GM19193 (cell line): ENCODE results near the gene ID4.

ENCODE experiments used
- POLR2A ChIP-seq: IDR thresholded peaks from 4 replicates; pipeline ENCODE4 v1.6.1; 2011; ENCODE audit not compliant: insufficient read depth, insufficient read length; ENCODE audit errors: extremely low read depth

ID4 gene

DNA sequence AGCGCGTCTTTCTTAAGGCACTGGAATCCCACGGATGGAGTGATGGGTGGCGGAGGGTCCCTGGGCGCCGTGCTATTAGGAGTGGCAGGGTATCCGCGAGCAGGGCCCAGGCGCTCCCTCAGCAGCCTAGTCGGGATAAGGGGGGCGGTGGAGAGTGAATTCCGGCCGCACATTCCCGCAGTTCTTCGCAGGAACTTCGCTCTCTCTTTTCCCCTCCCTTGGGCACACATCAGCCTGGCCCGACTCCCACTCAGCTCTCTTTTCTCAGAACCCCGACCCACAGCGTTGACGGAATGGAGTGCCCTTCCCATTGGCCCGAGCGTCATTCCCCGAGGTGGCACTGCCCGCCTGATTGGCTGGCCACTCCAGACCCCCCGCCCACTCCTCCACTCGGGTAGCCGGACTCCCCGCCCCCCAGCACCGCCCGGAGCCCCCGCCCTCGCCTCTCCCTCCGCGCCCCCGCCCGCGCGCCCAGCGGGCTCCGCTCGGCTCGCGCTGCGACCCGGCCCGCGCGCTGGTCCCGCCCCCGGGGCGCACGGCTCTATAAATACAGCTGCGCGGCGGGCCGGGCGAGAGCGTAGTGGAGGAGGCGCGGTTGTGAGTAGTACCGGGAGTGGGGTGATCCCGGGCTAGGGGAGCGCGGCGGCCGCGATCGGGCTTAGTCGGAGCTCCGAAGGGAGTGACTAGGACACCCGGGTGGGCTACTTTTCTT is at the start of gene ID4:
Gene ID4, plus strand, starts transcription at position 572 of the 712 bp plus-strand sequence. CDS start 385 bp downstream, outside the sequence.
- TF ChIP-seq POLR2A: no peak

DNA sequence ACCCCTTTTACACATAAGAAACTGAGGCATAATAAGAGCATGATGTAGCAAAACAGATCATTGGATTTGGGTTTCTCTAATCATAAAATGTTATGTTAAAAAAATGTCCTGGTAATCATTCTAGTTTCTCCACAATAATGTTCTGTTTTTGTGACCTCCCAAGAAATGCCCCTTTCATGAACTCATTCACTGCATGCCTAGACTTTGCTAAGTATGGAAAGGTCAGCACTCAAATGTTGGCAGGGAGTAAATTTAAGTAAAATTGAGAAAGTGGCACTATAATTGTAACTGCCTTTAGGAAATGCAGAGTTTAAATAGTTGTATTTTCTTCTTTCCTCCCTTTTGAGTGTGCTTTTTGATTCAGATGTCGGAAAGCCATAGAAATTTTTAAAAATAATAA is 48.5 kb upstream of the ID4 start:
- no peak for TF ChIP-seq POLR2A

GRCh38 chr6:19789100-19789803 is 47.9 kb upstream of the ID4 start:
- TF ChIP-seq POLR2A: no peak

DNA sequence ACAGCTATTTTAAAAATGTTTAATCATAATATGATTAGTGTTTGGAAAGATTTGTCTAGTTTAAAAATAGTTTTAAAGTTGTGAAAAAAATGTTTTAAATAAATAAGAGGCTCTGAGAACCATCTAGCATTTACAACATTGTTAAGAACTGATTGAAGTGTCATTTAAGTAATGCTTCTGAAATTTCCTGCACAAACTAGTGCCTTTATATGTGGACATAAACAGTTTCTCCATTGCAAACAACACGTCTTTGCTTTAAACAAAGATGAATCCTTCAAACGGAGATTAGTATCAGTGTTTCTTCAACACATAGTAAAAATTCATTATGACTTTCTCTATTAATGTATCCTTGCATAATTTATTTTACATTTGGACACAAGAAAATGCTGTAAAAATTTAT is 45.9 kb upstream of the ID4 start:
- no peak for TF ChIP-seq POLR2A

DNA sequence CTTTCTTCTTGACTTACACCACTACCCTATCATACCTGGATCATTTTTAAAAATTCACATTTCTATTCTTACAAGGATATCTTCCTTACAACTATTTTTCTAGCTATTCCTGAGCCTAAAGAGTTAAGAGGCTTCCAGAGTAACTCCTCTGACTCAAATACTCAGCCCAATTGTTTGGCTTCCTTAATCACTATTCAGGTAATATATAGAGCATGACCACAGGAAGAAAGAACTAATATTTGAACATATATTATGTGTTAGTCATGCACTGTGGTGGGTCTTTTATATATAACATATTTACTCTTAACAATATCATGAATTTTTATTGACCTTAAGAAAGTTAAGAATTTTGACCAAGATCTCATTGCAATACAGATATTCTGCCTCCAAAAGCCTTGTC is 42.0 kb upstream of the ID4 start:
- TF ChIP-seq POLR2A: no peak

GRCh38 chr6:19796452-19796851 is 40.7 kb upstream of the ID4 start:
- TF ChIP-seq POLR2A: no peak

DNA sequence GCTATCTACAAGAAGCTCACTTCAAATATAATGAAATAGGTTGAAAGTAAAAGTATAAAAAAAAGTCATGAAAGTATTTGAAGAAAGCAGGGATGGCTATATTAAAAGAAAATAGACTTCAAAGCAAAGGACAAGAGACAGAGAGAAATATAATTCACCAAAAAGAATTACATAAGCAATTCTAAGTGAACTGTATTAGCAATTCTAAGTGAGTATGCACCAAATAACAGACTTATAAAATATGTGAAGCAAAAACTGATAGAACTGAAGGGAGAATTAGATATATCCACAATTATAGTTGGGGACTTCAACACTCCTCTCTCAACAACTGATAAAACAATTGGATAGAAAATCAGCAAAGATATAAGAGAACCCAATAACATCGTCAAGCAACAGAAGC is 38.8 kb upstream of the ID4 start:
- no peak for TF ChIP-seq POLR2A

- TF ChIP-seq POLR2A: no peak
Observed at GRCh38 chr6:19802656-19803055, 34.5 kb upstream of the ID4 start.

DNA sequence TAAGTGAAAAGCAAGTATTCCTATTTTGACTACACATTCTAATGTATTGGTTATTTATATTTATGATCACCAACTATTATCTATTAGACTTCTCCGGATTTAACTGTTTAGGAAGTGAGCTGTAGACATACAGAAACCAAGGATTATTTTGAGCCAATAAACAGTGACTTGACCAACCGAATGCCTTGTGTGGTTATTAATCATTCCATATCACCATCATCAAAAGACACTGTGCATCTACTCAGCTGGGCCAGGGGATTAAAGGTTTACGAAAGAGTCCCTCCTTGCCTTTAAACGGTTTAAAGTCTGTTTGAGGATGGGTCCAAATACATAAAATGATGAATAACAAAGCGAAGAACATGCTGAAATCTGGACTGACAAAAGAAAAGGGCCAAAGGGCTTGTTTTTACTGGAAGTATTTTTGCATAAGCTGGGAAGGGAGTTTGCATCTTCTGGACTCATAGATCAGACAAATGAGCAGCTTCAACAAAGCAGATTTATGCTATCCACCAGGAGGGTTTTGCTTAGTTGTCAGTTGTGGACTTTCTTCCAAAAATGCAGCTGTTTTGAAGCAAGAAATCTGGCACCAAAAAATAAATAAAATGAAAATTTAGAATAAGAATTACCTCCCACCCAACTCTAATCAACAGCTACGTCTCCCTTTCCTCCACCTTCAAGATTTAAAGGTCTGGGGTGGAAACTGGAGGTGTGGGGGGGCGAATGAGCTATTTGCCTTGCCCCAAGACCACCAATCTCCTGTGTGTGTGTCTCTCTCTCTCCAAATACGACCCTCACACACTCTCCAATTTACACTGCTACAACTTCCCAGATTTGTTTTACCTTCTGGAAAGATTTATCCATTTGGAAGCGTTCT is 33.6 kb upstream of the ID4 start:
- no peak for TF ChIP-seq POLR2A

GRCh38 chr6:19804205-19805128 is 32.7 kb upstream of the ID4 start:
- no peak for TF ChIP-seq POLR2A

GRCh38 chr6:19805129-19805481 is 32.1 kb upstream of the ID4 start:
- TF ChIP-seq POLR2A: no peak

DNA sequence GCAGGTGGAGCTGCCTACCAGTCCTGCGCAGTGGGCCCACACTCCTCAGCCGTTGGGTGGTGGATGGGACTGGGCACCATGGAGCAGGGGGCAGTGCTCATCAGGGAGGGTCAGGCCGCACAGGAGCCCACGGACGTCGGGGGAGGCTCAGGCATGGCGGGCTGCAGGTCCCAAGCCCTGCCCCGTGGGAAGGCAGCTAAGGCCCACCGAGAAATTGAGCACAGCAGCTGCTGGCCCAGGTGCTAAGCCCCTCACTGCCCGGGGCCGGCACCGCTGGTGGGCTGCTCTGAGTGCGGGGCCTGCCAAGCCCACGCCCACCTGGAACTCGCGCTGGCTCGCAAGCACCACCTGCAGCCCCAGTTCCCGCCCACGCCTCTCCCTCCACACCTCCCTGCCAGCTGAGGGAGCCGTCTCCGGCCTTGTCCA is 30.2 kb upstream of the ID4 start:
- no peak for TF ChIP-seq POLR2A

GRCh38 chr6:19811397-19812079 is 25.6 kb upstream of the ID4 start:
- no peak for TF ChIP-seq POLR2A
